ENCODE data around the gene HMCN1.
"Not testable (repeated sequence)": the region's sequence is repeated elsewhere in the genome, so short reads cannot be mapped to it uniquely, and the experiment has no call there.

HMCN1 gene

GRCh38 chr1:186202776-186203175 lies 468.6 kb downstream of the HMCN1 start:
- no peak overlapping the region for H3K9ac ChIP-seq (ENCODE audit: low read depth, low read length)
- H3K9me3 ChIP-seq (ENCODE audit: control insufficient read depth, insufficient read depth, low read length): no peaks in the 10 kb centered on the region
- no peaks in the 10 kb centered on the region for H3K36me3 ChIP-seq (ENCODE audit: insufficient read depth, low read length)
- peaks cover 4% of the 10 kb centered on the region; the same call in 1 of the 2 replicates for H3K4me1 ChIP-seq (ENCODE audit: insufficient read depth, low read length)

GRCh38 chr1:186206048-186206570 lies 471.9 kb downstream of the HMCN1 start:
- Histone ChIP-seq H3K9me3 (ENCODE audit: control insufficient read depth, insufficient read depth, low read length) (no peaks in the 10 kb centered on the region), H3K9ac (ENCODE audit: low read depth, low read length) (no peak overlapping the region), H3K4me1 (ENCODE audit: insufficient read depth, low read length) (peaks cover 4% of the 10 kb centered on the region; the same call in 1 of the 2 replicates), H3K36me3 (ENCODE audit: insufficient read depth, low read length) (no peaks in the 10 kb centered on the region)

GRCh38 chr1:186207391-186208085 lies 473.3 kb downstream of the HMCN1 start:
- peaks cover 7% of the 10 kb centered on the region; the same call in 1 of the 2 replicates for H3K4me1 ChIP-seq (ENCODE audit: insufficient read depth, low read length)
- H3K9me3 ChIP-seq (ENCODE audit: control insufficient read depth, insufficient read depth, low read length): no peaks in the 10 kb centered on the region
- H3K36me3 ChIP-seq (ENCODE audit: insufficient read depth, low read length): no peaks in the 10 kb centered on the region
- H3K9ac ChIP-seq (ENCODE audit: low read depth, low read length): no peak overlapping the region

GRCh38 chr1:186208405-186209129 lies 474.4 kb downstream of the HMCN1 start:
- no peak overlapping the region for H3K9ac ChIP-seq (ENCODE audit: low read depth, low read length)

GRCh38 chr1:186210258-186210657 lies 476.1 kb downstream of the HMCN1 start:
- Histone ChIP-seq H3K4me1 (ENCODE audit: insufficient read depth, low read length) (peaks cover 7% of the 10 kb centered on the region; the same call in 1 of the 2 replicates), H3K9ac (ENCODE audit: low read depth, low read length) (no peak overlapping the region), H3K9me3 (ENCODE audit: control insufficient read depth, insufficient read depth, low read length) (no peaks in the 10 kb centered on the region), H3K36me3 (ENCODE audit: insufficient read depth, low read length) (no peaks in the 10 kb centered on the region)

More at GRCh38 chr1:186208405-186209129, 474.4 kb downstream of the HMCN1 start:
- H3K9me3 ChIP-seq (ENCODE audit: control insufficient read depth, insufficient read depth, low read length): no peaks in the 10 kb centered on the region
- no peaks in the 10 kb centered on the region for H3K36me3 ChIP-seq (ENCODE audit: insufficient read depth, low read length)
- peaks cover 7% of the 10 kb centered on the region; the same call in 1 of the 2 replicates for H3K4me1 ChIP-seq (ENCODE audit: insufficient read depth, low read length)

GRCh38 chr1:186211583-186211982 lies 477.4 kb downstream of the HMCN1 start:
- not testable (repeated sequence) for H3K36me3 ChIP-seq (ENCODE audit: insufficient read depth, low read length); H3K4me1 ChIP-seq (ENCODE audit: insufficient read depth, low read length); H3K9ac ChIP-seq (ENCODE audit: low read depth, low read length); H3K9me3 ChIP-seq (ENCODE audit: control insufficient read depth, insufficient read depth, low read length)

GRCh38 chr1:186212568-186213224 lies 478.5 kb downstream of the HMCN1 start:
- Histone ChIP-seq H3K4me1 (ENCODE audit: insufficient read depth, low read length) (peaks cover 3% of the 10 kb centered on the region; the same call in 1 of the 2 replicates), H3K9ac (ENCODE audit: low read depth, low read length) (no peak overlapping the region), H3K36me3 (ENCODE audit: insufficient read depth, low read length) (no peaks in the 10 kb centered on the region), H3K9me3 (ENCODE audit: control insufficient read depth, insufficient read depth, low read length) (no peaks in the 10 kb centered on the region)

GRCh38 chr1:186213225-186213607 lies 479.0 kb downstream of the HMCN1 start:
- peaks cover 3% of the 10 kb centered on the region; the same call in 1 of the 2 replicates for H3K4me1 ChIP-seq (ENCODE audit: insufficient read depth, low read length)
- no peaks in the 10 kb centered on the region for H3K9me3 ChIP-seq (ENCODE audit: control insufficient read depth, insufficient read depth, low read length)
- H3K36me3 ChIP-seq (ENCODE audit: insufficient read depth, low read length): no peaks in the 10 kb centered on the region
- H3K9ac ChIP-seq (ENCODE audit: low read depth, low read length): no peak overlapping the region

GRCh38 chr1:186214791-186215190 lies 480.6 kb downstream of the HMCN1 start:
- no peaks in the 10 kb centered on the region for H3K36me3 ChIP-seq (ENCODE audit: insufficient read depth, low read length)
- H3K4me1 ChIP-seq (ENCODE audit: insufficient read depth, low read length): peaks cover 3% of the 10 kb centered on the region; the same call in 1 of the 2 replicates
- H3K9ac ChIP-seq (ENCODE audit: low read depth, low read length): no peak overlapping the region
- no peaks in the 10 kb centered on the region for H3K9me3 ChIP-seq (ENCODE audit: control insufficient read depth, insufficient read depth, low read length)

GRCh38 chr1:186215636-186216035 lies 481.4 kb downstream of the HMCN1 start:
- H3K4me1 ChIP-seq (ENCODE audit: insufficient read depth, low read length): peaks cover 3% of the 10 kb centered on the region; the same call in 1 of the 2 replicates

GRCh38 chr1:186218654-186219352 lies 484.6 kb downstream of the HMCN1 start:
- H3K9ac ChIP-seq (ENCODE audit: low read depth, low read length): no peak overlapping the region
- H3K36me3 ChIP-seq (ENCODE audit: insufficient read depth, low read length): no peaks in the 10 kb centered on the region
- H3K4me1 ChIP-seq (ENCODE audit: insufficient read depth, low read length): no peaks in the 10 kb centered on the region
- no peaks in the 10 kb centered on the region for H3K9me3 ChIP-seq (ENCODE audit: control insufficient read depth, insufficient read depth, low read length)

More at GRCh38 chr1:186215636-186216035, 481.4 kb downstream of the HMCN1 start:
- no peak overlapping the region for H3K9ac ChIP-seq (ENCODE audit: low read depth, low read length)
- H3K36me3 ChIP-seq (ENCODE audit: insufficient read depth, low read length): no peaks in the 10 kb centered on the region
- no peaks in the 10 kb centered on the region for H3K9me3 ChIP-seq (ENCODE audit: control insufficient read depth, insufficient read depth, low read length)

- H3K9me3 ChIP-seq (ENCODE audit: control insufficient read depth, insufficient read depth, low read length): peaks cover 3% of the 10 kb centered on the region
- no peaks in the 10 kb centered on the region for H3K4me1 ChIP-seq (ENCODE audit: insufficient read depth, low read length)
- H3K9ac ChIP-seq (ENCODE audit: low read depth, low read length): no peak overlapping the region
- no peaks in the 10 kb centered on the region for H3K36me3 ChIP-seq (ENCODE audit: insufficient read depth, low read length)
Observed at GRCh38 chr1:186220067-186220466, 485.9 kb downstream of the HMCN1 start.

GRCh38 chr1:186220911-186221310 lies 486.7 kb downstream of the HMCN1 start:
- Histone ChIP-seq H3K36me3 (ENCODE audit: insufficient read depth, low read length) (no peaks in the 10 kb centered on the region), H3K9me3 (ENCODE audit: control insufficient read depth, insufficient read depth, low read length) (peaks cover 6% of the 10 kb centered on the region), H3K9ac (ENCODE audit: low read depth, low read length) (no peak overlapping the region), H3K4me1 (ENCODE audit: insufficient read depth, low read length) (no peaks in the 10 kb centered on the region)

GRCh38 chr1:186225096-186225495 lies 490.9 kb downstream of the HMCN1 start:
- Histone ChIP-seq H3K4me1 (ENCODE audit: insufficient read depth, low read length) (no peaks in the 10 kb centered on the region), H3K9me3 (ENCODE audit: control insufficient read depth, insufficient read depth, low read length) (peaks cover 6% of the 10 kb centered on the region), H3K36me3 (ENCODE audit: insufficient read depth, low read length) (no peaks in the 10 kb centered on the region), H3K9ac (ENCODE audit: low read depth, low read length) (no peak overlapping the region)

Data from ES-I3 (cell line).